Measurements from ENCODE around the gene ADGRB2.

GRCh38 chr1:31714442-31715086 lies 49.6 kb downstream of the ADGRB2 start:
- TF ChIP-seq, protein P1, sequence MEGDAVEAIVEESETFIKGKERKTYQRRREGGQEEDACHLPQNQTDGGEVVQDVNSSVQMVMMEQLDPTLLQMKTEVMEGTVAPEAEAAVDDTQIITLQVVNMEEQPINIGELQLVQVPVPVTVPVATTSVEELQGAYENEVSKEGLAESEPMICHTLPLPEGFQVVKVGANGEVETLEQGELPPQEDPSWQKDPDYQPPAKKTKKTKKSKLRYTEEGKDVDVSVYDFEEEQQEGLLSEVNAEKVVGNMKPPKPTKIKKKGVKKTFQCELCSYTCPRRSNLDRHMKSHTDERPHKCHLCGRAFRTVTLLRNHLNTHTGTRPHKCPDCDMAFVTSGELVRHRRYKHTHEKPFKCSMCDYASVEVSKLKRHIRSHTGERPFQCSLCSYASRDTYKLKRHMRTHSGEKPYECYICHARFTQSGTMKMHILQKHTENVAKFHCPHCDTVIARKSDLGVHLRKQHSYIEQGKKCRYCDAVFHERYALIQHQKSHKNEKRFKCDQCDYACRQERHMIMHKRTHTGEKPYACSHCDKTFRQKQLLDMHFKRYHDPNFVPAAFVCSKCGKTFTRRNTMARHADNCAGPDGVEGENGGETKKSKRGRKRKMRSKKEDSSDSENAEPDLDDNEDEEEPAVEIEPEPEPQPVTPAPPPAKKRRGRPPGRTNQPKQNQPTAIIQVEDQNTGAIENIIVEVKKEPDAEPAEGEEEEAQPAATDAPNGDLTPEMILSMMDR (IDR thresholded peaks at IDR 0.05): peak in 5 of 6 experiments; percentile 16 to 40 (median 22)
- TF ChIP-seq POLR2A (IDR thresholded peaks at IDR 0.05): no peak

Measured in esophagus squamous epithelium (tissue), 4 donors.